Measurements from ENCODE around the gene CWF19L2. TPM values are rescaled to one million over a fixed set of nuclear protein-coding genes. Genes with fewer than 3 reads are reported as not detected.

The CWF19L2 gene
- polyA plus RNA-seq, 1 of the 3 experiments (the other 2 are of a cell fraction) = 0.74 TPM

DNA sequence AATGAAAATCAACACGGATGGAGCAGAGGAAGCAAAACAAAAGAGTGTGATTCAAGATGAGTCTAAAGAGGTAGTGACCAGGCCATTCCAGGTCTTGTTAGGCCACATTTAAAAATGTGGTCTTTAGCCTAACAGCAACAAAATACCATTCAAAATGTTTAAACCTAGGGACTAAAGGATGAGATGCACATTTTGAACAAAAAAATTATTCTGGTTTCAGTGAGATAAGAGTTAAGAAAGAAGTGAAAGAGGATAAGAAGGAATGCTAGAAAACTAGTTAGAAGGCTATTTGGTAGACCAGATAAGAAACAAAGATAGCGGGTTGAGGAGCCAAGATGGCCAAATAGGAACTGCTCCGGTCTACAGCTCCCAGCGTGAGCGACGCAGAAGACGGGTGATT lies 85.2 kb downstream of the CWF19L2 start:
- WGBS (ENCODE audit: low lambda C conversion rate) = 94% methylated on average over 7 of the region's 7 CpGs

DNA sequence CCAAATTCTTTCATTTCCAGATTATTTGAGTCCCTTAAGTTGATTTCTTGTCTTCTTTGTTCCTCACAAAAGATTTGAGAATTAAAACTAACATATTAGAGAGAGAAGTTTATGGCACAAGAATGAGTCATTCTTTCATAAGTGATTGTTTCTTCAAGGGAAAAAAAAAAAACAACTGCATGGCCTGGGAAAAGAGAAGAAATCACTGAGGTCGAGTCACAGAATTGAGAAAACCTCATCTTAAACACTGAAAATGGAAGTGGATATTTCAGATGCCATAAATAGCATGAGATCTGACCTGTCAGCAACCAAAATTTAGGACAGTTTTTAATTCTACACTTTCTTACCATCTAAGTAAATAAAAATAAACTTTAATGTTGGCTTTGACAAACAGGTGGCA lies 87.2 kb downstream of the CWF19L2 start:
- Histone ChIP-seq H3F3A (replicated peaks; ENCODE audit: insufficient read depth) (peaks cover 10% of the 10 kb centered on the region), H2AFZ (ENCODE audit: low read depth) (no peak overlapping the region), H3K27me3 (ENCODE audit: insufficient read depth) (no peaks in the 10 kb centered on the region), H3K36me3 (replicated peaks in 1 of 2; ENCODE audit: control insufficient read depth in 1 of 2, insufficient read depth in 2 of 2, low read length in 1 of 2) (no peaks in the 10 kb centered on the region), H3K4me1 (ENCODE audit: control insufficient read depth in 1 of 2, insufficient read depth in 2 of 2, low read depth in 1 of 2, low read length in 1 of 2) (no peaks in the 10 kb centered on the region), H3K9ac (no peak overlapping the region), H3K9me3 (no peaks in the 10 kb centered on the region), H3K4me2 (no peak overlapping the region; the same call in 1 of the 2 replicates), H3K4me3 (ENCODE audit: low read depth in 2 of 2, low read length in 1 of 2) (no peak overlapping the region), H3K79me2 (ENCODE audit: insufficient read depth) (no peaks in the 10 kb centered on the region), H3K9me2 (no peaks in the 10 kb centered on the region; the same call in 1 of the 2 replicates), H4K20me1 (ENCODE audit: insufficient read depth) (no peaks in the 10 kb centered on the region), H3K27ac (ENCODE audit: low read depth in 2 of 2, low read length in 1 of 2) (peak overlapping the region in 1 of 2 experiments; percentile 56; a peak in 3 of 4 replicates)
- DNase-seq = no peak
- CTCF ChIA-PET = interaction anchor here (1.0 kb wide), 1 partner anchor 12 kb away, joined by 4 read pairs; no protein-coding TSS in a partner anchor
- no peak for TF ChIP-seq TCF12 (IDR thresholded peaks at IDR 0.05)
- no peak for TF ChIP-seq CHD2 (IDR thresholded peaks at IDR 0.05; ENCODE audit: low read length, partially characterized antibody)
- TF ChIP-seq, protein P1, sequence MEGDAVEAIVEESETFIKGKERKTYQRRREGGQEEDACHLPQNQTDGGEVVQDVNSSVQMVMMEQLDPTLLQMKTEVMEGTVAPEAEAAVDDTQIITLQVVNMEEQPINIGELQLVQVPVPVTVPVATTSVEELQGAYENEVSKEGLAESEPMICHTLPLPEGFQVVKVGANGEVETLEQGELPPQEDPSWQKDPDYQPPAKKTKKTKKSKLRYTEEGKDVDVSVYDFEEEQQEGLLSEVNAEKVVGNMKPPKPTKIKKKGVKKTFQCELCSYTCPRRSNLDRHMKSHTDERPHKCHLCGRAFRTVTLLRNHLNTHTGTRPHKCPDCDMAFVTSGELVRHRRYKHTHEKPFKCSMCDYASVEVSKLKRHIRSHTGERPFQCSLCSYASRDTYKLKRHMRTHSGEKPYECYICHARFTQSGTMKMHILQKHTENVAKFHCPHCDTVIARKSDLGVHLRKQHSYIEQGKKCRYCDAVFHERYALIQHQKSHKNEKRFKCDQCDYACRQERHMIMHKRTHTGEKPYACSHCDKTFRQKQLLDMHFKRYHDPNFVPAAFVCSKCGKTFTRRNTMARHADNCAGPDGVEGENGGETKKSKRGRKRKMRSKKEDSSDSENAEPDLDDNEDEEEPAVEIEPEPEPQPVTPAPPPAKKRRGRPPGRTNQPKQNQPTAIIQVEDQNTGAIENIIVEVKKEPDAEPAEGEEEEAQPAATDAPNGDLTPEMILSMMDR (IDR thresholded peaks at IDR 0.05) = no peak
- no peak for TF ChIP-seq EP300 (IDR thresholded peaks at IDR 0.05; ENCODE audit: borderline replicate concordance in 1 of 2, low read depth in 1 of 2, low read length in 1 of 2)
- TF ChIP-seq RFX5 (IDR thresholded peaks at IDR 0.05; ENCODE audit: low read length) = no peak
- POLR2A ChIA-PET = no interaction called here
- 31% methylated on average over 1 of the region's 1 CpG for whole genome bisulfite sequencing (ENCODE audit: low lambda C conversion rate)

More for the DNA sequence above, 85.2 kb downstream of the CWF19L2 start:
- Histone ChIP-seq H3F3A (replicated peaks; ENCODE audit: insufficient read depth) (peaks cover 10% of the 10 kb centered on the region), H3K27ac (ENCODE audit: low read depth in 2 of 2, low read length in 1 of 2) (no peak overlapping the region), H3K4me3 (ENCODE audit: low read depth in 2 of 2, low read length in 1 of 2) (no peak overlapping the region), H3K27me3 (ENCODE audit: insufficient read depth) (no peaks in the 10 kb centered on the region), H3K79me2 (ENCODE audit: insufficient read depth) (no peaks in the 10 kb centered on the region), H3K9ac (no peak overlapping the region), H3K4me2 (no peak overlapping the region), H4K20me1 (ENCODE audit: insufficient read depth) (no peaks in the 10 kb centered on the region), H3K36me3 (replicated peaks in 1 of 2; ENCODE audit: control insufficient read depth in 1 of 2, insufficient read depth in 2 of 2, low read length in 1 of 2) (no peaks in the 10 kb centered on the region), H3K9me2 (no peaks in the 10 kb centered on the region; the same call in 1 of the 2 replicates), H2AFZ (ENCODE audit: low read depth) (no peak overlapping the region), H3K9me3 (no peaks in the 10 kb centered on the region), H3K4me1 (ENCODE audit: control insufficient read depth in 1 of 2, insufficient read depth in 2 of 2, low read depth in 1 of 2, low read length in 1 of 2) (no peaks in the 10 kb centered on the region)
- ChIA-PET POLR2A (no interaction called here), CTCF (no interaction called here)
- no peak for TF ChIP-seq YY1 (IDR thresholded peaks at IDR 0.05; ENCODE audit: low read depth)
- TF ChIP-seq PBX3 (IDR thresholded peaks at IDR 0.05) = no peak
- TF ChIP-seq, protein P1 (IDR thresholded peaks at IDR 0.05) = no peak
- no peak for TF ChIP-seq TCF12 (IDR thresholded peaks at IDR 0.05)
- no peak for TF ChIP-seq RXRA (IDR thresholded peaks at IDR 0.05; ENCODE audit: borderline replicate concordance, low read depth)
- TF ChIP-seq IRF3 (IDR thresholded peaks at IDR 0.05; ENCODE audit: low read depth, low read length) = no peak
- no peak for TF ChIP-seq EZH2phosphoT487 (IDR thresholded peaks at IDR 0.05; ENCODE audit: borderline replicate concordance, low read depth)
- DNase-seq = no peak

Measured in SK-N-SH (cell line).